SK-N-SH treated with all-trans-retinoic acid at 6 μM for 48 hours (cell line): ENCODE data around the gene CCDC73.

Source experiments
- ATAC-seq: fragments of 200-7000 bp; cut with Tn5 transposase; 3 replicates; pipeline ENCODE4 v1.9.1; 2020; ENCODE audit warnings: mild to moderate bottlenecking, moderate library complexity
- ARNTL ChIP-seq: fragments of 450-650 bp; formaldehyde crosslinking; IDR thresholded peaks from 2 replicates; pipeline ENCODE4 v1.5.0; 2020; ENCODE audit warnings: low read depth, mild to moderate bottlenecking, moderate library complexity, borderline replicate concordance
- BACH2 ChIP-seq: fragments of 250-450 bp; sonication (Bioruptor Pico); IDR thresholded peaks from 2 replicates; pipeline ENCODE4 v1.9.0; 2021; ENCODE audit warnings: mild to moderate bottlenecking, borderline replicate concordance
- CREB5 ChIP-seq: fragments of 250-450 bp; sonication (Bioruptor Pico); IDR thresholded peaks from 2 replicates; pipeline ENCODE4 v1.5.1; 2020; ENCODE audit warnings: low read depth, mild to moderate bottlenecking, moderate library complexity
- CSDC2 ChIP-seq: fragments of 250-450 bp; sonication (Bioruptor Pico); IDR thresholded peaks from 2 replicates; pipeline ENCODE4 v1.5.0; 2020; ENCODE audit warnings: mild to moderate bottlenecking, moderate library complexity
- CSRNP3 ChIP-seq: fragments of 250-450 bp; sonication (Bioruptor Pico); IDR thresholded peaks from 2 replicates; pipeline ENCODE4 v1.5.1; 2021; ENCODE audit warnings: mild to moderate bottlenecking, moderate library complexity
- ESRRG ChIP-seq: fragments of 250-450 bp; sonication (Bioruptor Pico); IDR thresholded peaks from 2 replicates; pipeline ENCODE4 v1.6.1; 2021; ENCODE audit warnings: mild to moderate bottlenecking
- GLIS3 ChIP-seq: fragments of 250-450 bp; sonication (Bioruptor Pico); IDR thresholded peaks from 2 replicates; pipeline ENCODE4 v1.5.0; 2020; ENCODE audit warnings: mild to moderate bottlenecking, moderate library complexity
- ISL1 ChIP-seq: fragments of 250-450 bp; sonication (Bioruptor Pico); IDR thresholded peaks from 2 replicates; pipeline ENCODE4 v2.1.2; 2022; ENCODE audit warnings: mild to moderate bottlenecking, moderate library complexity
- OSR1 ChIP-seq: fragments of 250-450 bp; sonication (Bioruptor Pico); IDR thresholded peaks from 2 replicates; pipeline ENCODE4 v1.8.0; 2022; ENCODE audit warnings: moderate library complexity, mild to moderate bottlenecking, inconsistent platforms
- PATZ1 ChIP-seq: fragments of 250-450 bp; sonication (Bioruptor Pico); IDR thresholded peaks from 2 replicates; pipeline ENCODE4 v1.8.0; 2020; ENCODE audit warnings: mild to moderate bottlenecking, moderate library complexity, borderline replicate concordance
- PPARA ChIP-seq: fragments of 250-450 bp; sonication (Bioruptor Pico); IDR thresholded peaks from 2 replicates; pipeline ENCODE4 v1.5.0; 2020; ENCODE audit warnings: mild to moderate bottlenecking, borderline replicate concordance
- RARB ChIP-seq: fragments of 250-450 bp; sonication (Bioruptor Pico); IDR thresholded peaks from 2 replicates; pipeline ENCODE4 v1.8.0; 2021; ENCODE audit warnings: mild to moderate bottlenecking, moderate library complexity
- TCF4 ChIP-seq: fragments of 250-450 bp; sonication (Bioruptor Pico); IDR thresholded peaks from 2 replicates; pipeline ENCODE4 v1.8.0; 2021; ENCODE audit warnings: mild to moderate bottlenecking, moderate library complexity, borderline replicate concordance
- TOX ChIP-seq: fragments of 250-450 bp; sonication (Bioruptor Pico); IDR thresholded peaks from 2 replicates; pipeline ENCODE4 v1.8.0; 2021; ENCODE audit warnings: mild to moderate bottlenecking, moderate library complexity, borderline replicate concordance
- TSHZ2 ChIP-seq: fragments of 250-450 bp; sonication (Bioruptor Pico); IDR thresholded peaks from 2 replicates; pipeline ENCODE4 v1.5.0; 2020; ENCODE audit warnings: mild to moderate bottlenecking, moderate library complexity
- ZC3H10 ChIP-seq: fragments of 250-450 bp; sonication (Bioruptor Pico); IDR thresholded peaks from 2 replicates; pipeline ENCODE4 v1.5.1; 2021; ENCODE audit warnings: mild to moderate bottlenecking, moderate library complexity
- ZFP3 ChIP-seq: fragments of 250-450 bp; sonication (Bioruptor Pico); IDR thresholded peaks from 2 replicates; pipeline ENCODE4 v1.5.0; 2020; ENCODE audit warnings: mild to moderate bottlenecking, moderate library complexity
- ZNF70 ChIP-seq: fragments of 450-650 bp; formaldehyde crosslinking; IDR thresholded peaks from 2 replicates; pipeline ENCODE4 v1.5.0; 2020; ENCODE audit warnings: mild to moderate bottlenecking, moderate library complexity
- ZNF8 ChIP-seq: fragments of 450-650 bp; formaldehyde crosslinking; IDR thresholded peaks from 2 replicates; pipeline ENCODE4 v1.5.0; 2020; ENCODE audit warnings: mild to moderate bottlenecking, moderate library complexity

The CCDC73 gene

GRCh38 chr11:32809313-32809712 lies 14.9 kb upstream of the CCDC73 start:
- ATAC-seq, result peak; percentile 100
- no peak for TF ChIP-seq ESRRG (CRISPR knock-in tag)
- TF ChIP-seq TSHZ2 (CRISPR knock-in tag), result no peak
- TF ChIP-seq OSR1 (CRISPR knock-in tag), result no peak
- no peak for TF ChIP-seq ZC3H10
- no peak for TF ChIP-seq ZNF70 (CRISPR knock-in tag)
- no peak for TF ChIP-seq GLIS3 (CRISPR knock-in tag)
- TF ChIP-seq ARNTL (CRISPR knock-in tag), result no peak
- no peak for TF ChIP-seq ISL1

- TF ChIP-seq CSDC2 (CRISPR knock-in tag) (no peak), TSHZ2 (CRISPR knock-in tag) (no peak), TOX (no peak), ESRRG (CRISPR knock-in tag) (no peak), PPARA (no peak), RARB (CRISPR knock-in tag) (no peak), ZC3H10 (no peak), TCF4 (CRISPR knock-in tag) (no peak)
- no peak for ATAC-seq
Measured at GRCh38 chr11:32796425-32796824, 2.0 kb upstream of the CCDC73 start.

GRCh38 chr11:32792948-32793475 lies 1.4 kb downstream of the CCDC73 start:
- ATAC-seq, result peak; percentile 93
- TF ChIP-seq RARB (CRISPR knock-in tag), result no peak
- no peak for TF ChIP-seq PPARA
- TF ChIP-seq TOX, result no peak
- TF ChIP-seq CREB5 (CRISPR knock-in tag), result no peak
- no peak for TF ChIP-seq ESRRG (CRISPR knock-in tag)
- no peak for TF ChIP-seq PATZ1 (CRISPR knock-in tag)
- TF ChIP-seq CSDC2 (CRISPR knock-in tag), result no peak
- TF ChIP-seq ISL1, result no peak
- no peak for TF ChIP-seq ZNF8 (CRISPR knock-in tag)
- no peak for TF ChIP-seq ZFP3 (CRISPR knock-in tag)
- TF ChIP-seq CSRNP3, result no peak
- no peak for TF ChIP-seq TSHZ2 (CRISPR knock-in tag)
- no peak for TF ChIP-seq ZC3H10
- TF ChIP-seq BACH2 (CRISPR knock-in tag), result no peak
- no peak for TF ChIP-seq ARNTL (CRISPR knock-in tag)
- no peak for TF ChIP-seq OSR1 (CRISPR knock-in tag)
